SK-MEL-5 (cell line): ENCODE results near the gene RALA. TPM values are rescaled to one million over a fixed set of nuclear protein-coding genes. Genes with fewer than 3 reads are reported as not detected.
A peak's percentile ranks its signal among the peaks of the same experiment; 100 is the strongest.

ENCODE experiments used
- DNase-seq: peaks from one replicate; pipeline ENCODE4 v3.0.0-alpha.2; 2016; ENCODE audit warnings: low read depth, low spot score
- in situ Hi-C: cut with HindIII; loops from 2 replicates; pipeline ENCODE4 v1.10.0; 2016; ENCODE audit warnings: low sequenced_read_pairs, high pct_unique_total_duplicates, low pct_unique_long_range_greater_than_20kb
- total RNA-seq: library from RNA; depleted of rRNA; stranded (reverse); fragments of >200 nt; shearing (Covaris generic); gene quantifications from 2 replicates; pipeline ENCODE4 v1.2.3, GENCODE V29; 2014

RALA gene
- total RNA-seq, 1 experiment from 2014 or later = 20.3 TPM

GRCh38 chr7:39696631-39697030 lies 73.3 kb downstream of the RALA start:
- in situ Hi-C loops = no loop called here
- DNase-seq = no peak

DNA sequence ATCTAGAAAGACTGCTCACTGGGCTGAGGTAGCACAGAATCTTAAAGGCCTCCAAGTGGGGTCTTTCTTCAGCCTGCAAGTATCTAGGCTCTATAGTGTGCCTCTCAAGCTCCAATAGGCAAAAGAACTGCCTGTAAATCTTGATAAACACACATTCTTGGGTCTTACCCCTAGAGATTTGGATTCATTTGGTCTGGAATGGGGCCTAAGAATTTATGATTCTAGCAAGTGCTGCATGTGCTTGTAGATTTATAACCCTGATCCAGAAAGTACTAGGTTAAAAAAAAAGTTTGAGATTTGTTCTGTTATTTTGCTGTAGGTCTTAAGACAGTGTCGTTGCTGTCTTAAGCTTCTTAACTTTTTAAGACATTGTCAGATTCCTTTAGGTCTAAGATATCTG lies 74.1 kb downstream of the RALA start:
- in situ Hi-C loops = no loop called here
- DNase-seq = no peak

DNA sequence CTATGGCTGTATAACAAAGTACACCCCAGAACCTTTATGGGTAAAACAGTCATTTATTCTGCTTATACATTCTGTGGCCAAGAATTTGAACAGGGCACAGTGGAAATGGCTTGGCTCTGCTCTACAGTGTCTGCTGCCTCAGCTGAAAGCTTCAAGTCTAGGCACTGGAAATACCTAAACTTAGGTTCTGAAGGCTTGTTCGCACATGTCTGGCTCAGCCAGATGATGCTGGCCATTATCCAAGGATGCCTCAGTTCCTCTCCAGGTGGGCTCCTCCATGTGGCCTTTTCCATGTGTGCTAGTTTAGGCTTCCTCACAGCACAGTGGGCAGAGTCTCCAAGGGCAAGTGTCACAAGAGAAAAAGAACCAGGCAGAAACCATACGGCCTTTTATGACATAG lies 76.8 kb downstream of the RALA start:
- in situ Hi-C loops = no loop called here

DNA sequence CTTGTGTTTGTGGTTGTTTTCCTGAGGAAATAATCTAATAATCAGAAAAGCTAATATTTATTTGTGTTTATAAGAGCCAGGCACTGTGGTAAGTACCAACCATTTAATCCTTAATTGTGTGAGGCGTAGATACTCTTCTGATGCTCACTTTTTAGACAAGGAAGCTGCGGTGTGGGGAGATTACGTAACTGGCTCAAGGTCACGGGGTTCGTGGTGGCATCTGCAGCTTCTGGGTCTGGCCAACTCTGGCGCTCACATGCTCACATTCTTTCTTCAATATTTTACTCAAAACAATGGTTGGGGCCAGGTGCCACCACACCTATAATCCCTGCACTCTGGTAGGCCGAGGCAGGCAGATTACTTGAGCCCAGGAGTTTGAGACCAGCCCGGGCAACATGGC lies 77.6 kb downstream of the RALA start:
- in situ Hi-C loops = no loop called here
- DNase-seq = no peak

More for the DNA sequence above, 76.8 kb downstream of the RALA start:
- no peak for DNase-seq

DNA sequence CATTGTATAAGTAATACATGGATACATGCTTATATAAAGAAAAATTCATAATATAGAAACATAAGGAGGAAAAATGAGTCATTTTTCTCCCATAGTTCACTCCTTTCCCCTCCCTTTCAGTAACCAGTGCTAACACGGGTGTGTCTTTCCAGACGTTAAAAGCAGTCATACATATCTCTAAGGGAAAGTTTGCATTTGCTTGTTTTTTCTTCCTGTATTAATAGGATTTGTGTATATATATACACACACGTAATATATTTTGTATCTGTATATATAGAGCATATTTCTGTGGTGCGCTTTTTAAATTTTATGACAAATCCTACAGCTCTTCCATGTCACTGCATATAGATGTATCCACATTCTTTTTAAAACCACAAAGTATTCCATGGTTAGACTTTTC lies 78.8 kb downstream of the RALA start:
- in situ Hi-C loops = no loop called here
- no peak for DNase-seq

- in situ Hi-C loops = no loop called here
These were observed 79.8 kb downstream of the RALA start for GRCh38 chr7:39703144-39703543.

GRCh38 chr7:39709029-39709428 lies 85.7 kb downstream of the RALA start:
- no peak for DNase-seq
- in situ Hi-C loops = no loop called here

More at GRCh38 chr7:39703144-39703543, 79.8 kb downstream of the RALA start:
- DNase-seq = peak; percentile 81

- in situ Hi-C loops = no loop called here
- no peak for DNase-seq
These were observed 86.5 kb downstream of the RALA start for GRCh38 chr7:39709768-39710311.

GRCh38 chr7:39712751-39713150 lies 89.4 kb downstream of the RALA start:
- in situ Hi-C loops = no loop called here

GRCh38 chr7:39714447-39715091 lies 91.2 kb downstream of the RALA start:
- DNase-seq = no peak
- in situ Hi-C loops = no loop called here

More at GRCh38 chr7:39712751-39713150, 89.4 kb downstream of the RALA start:
- no peak for DNase-seq

- DNase-seq = no peak
- in situ Hi-C loops = no loop called here
These were observed 97.2 kb downstream of the RALA start for GRCh38 chr7:39720586-39720985.

DNA sequence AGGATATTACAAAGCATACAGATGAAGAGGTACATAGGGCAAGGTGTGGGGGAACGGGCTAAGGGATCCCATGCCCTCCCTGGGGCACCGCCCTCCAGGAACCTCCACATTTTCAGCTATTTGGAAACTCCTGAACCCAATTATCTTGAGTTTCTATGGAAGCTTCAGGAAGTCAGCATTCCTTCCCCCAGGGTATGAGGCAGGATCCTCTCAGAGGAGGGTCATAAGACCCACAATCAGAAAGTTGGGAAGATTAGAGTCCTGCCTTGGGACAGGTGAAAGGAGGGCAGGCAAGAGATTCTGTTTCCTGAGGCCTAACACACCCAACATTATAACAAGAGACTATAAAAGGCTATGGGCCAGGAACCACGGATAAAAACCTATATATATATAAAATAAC lies 98.0 kb downstream of the RALA start:
- peak; percentile 36 for DNase-seq
- in situ Hi-C loops = no loop called here

DNA sequence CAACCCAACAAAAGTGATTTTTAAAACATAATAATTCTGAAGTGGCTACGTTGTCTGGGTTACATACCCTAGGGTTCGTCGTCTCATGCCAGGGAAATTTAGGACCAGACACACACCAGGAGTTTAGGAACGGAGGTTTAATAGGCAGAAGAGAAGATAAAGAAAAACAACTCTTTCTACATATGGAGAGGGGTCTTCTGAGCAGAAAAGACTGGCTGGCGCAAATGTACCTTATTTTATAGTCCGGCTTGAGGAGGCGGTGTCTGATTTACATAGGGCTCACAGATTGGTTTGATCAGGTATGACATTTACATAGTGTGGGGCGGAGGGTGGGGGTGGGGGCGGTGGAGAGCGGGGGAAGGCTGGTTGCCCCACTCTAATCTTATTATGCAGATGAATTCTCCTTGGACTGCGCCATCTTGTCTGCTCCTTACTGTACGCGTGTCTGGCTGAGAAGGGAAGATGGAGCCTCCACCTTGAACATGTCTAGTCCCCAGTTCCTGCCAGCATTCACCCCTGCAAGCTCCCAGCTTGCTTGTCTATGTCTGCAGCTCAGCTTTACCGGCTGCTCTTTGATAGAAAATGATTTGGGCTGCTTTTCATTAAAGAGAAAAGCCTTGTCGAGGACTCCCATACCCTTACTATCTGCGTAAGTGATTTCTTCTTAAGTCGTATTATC lies 98.7 kb downstream of the RALA start:
- in situ Hi-C loops = no loop called here

DNA sequence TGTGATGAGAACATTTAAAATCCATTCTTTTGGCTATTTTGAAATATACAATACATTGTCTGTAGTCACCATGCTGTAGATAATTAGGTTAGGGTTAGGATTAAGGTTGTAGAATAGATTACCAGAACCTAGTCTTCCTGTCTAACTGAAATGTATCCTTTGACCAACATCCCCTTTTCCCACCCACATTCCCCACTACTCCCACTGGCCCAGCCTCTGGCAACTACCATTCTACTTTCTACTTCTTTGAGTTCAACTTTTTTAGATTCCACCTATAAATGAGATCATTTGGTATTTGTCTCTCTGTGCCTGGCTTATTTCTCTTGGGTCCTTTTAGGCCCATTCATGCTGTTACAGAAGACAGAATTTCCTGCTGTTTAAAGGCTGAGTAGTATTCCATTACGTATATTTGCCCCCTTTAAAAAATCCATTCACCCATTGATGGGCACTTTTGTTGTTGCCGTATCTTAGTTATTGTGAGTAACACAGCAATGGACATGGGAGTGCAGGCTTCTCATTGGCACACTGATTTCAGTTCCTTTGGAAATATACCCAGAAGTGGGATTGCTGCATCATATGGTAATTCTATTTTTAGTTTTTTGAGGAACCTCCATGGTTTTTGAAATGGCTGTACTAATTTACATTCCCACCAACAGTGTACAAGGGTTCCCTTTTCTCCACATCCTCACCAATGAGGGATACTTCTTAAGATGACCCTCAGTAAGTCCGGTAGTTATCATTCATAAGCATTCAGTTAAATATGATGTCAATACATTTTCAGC lies 104.0 kb downstream of the RALA start:
- no peak for DNase-seq
- in situ Hi-C loops = no loop called here

More for the DNA sequence above, 98.7 kb downstream of the RALA start:
- DNase-seq = no peak

- DNase-seq = peak; percentile 98
- in situ Hi-C loops = no loop called here
These were observed 109.7 kb downstream of the RALA start for GRCh38 chr7:39732837-39733804.

DNA sequence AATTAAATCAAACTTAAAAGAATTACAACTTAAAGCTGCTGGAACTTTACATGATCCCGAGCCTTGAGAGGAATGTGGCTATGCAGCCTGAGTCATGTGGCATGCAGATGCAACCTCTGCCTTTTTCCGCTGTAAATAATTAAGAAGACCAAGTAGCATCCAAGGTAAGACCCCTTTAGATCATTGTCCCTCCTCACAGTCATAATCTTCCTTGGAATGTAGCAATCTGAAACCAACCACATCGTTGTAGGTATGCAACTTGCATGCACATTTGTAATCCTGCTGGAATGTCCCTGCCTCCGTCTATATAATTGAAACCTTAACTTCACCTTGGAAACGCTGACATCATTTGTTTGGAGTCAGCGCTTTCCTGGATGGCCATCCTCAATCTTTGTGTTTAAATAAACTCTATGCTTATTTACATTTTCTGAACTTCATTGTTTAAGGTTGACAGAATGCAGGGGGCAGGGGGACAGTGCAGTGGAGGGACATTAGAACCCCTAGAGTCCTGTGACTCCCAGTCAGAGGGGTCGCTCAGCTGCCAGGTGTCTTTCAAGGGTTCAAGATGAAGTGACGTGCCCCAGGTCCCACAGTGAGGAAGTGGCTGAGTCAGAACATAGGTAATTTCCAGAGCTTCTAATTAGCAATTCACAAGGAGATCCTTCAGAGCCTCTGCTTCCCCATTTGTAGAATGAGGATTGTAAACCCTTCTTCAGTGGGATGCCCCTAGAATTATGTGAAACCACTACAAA lies 110.7 kb downstream of the RALA start:
- no peak for DNase-seq
- in situ Hi-C loops = no loop called here

GRCh38 chr7:39734633-39735004 lies 111.2 kb downstream of the RALA start:
- no peak for DNase-seq

More at GRCh38 chr7:39734633-39735004, 111.2 kb downstream of the RALA start:
- in situ Hi-C loops = no loop called here
